IMR-90 (cell line): ENCODE data around the gene CEBPA.

Experiments used
- BHLHE40 ChIP-seq: fragments of 150-350 bp; IDR thresholded peaks from 2 replicates; pipeline ENCODE4 v1.6.1; 2016; ENCODE audit warnings: mild to moderate bottlenecking, low read depth, low read length
- CEBPB ChIP-seq: IDR thresholded peaks from 2 replicates; pipeline ENCODE4 v1.6.1; 2012; ENCODE audit warnings: low read depth, low read length, improper control_type of control experiment
- FOS ChIP-seq: fragments of 150-350 bp; IDR thresholded peaks from 2 replicates; pipeline ENCODE4 v1.6.1; 2016; ENCODE audit warnings: low read depth, low read length
- MAFK ChIP-seq: IDR thresholded peaks from 2 replicates; pipeline ENCODE4 v1.6.1; 2012; ENCODE audit warnings: low read depth, low read length, improper control_type of control experiment
- MXI1 ChIP-seq: IDR thresholded peaks from 2 replicates; pipeline ENCODE4 v1.6.1; 2012; ENCODE audit warnings: low read depth, mild to moderate bottlenecking, low read length, moderate library complexity, borderline replicate concordance
- NFE2L2 ChIP-seq: fragments of 150-350 bp; IDR thresholded peaks from 2 replicates; pipeline ENCODE4 v1.6.1; 2016; ENCODE audit warnings: low read depth, mild to moderate bottlenecking, low read length
- POLR2A ChIP-seq: IDR thresholded peaks from 2 replicates; pipeline ENCODE4 v1.6.1; 2012; ENCODE audit warnings: mild to moderate bottlenecking, low read depth, low read length
- RAD21 ChIP-seq: IDR thresholded peaks from 2 replicates; pipeline ENCODE4 v1.6.1; 2012; ENCODE audit warnings: low read length, improper control_type of control experiment
- RCOR1 ChIP-seq: IDR thresholded peaks from 2 replicates; pipeline ENCODE4 v1.6.1; 2012; ENCODE audit warnings: mild to moderate bottlenecking, low read length, improper control_type of control experiment; ENCODE audit not compliant: insufficient replicate concordance
- TF ChIP-seq, protein P1 (sequence below): conservative IDR thresholded peaks from 2 replicates; pipeline ENCODE4 v1.5.1; 2012; ENCODE audit warnings: mild to moderate bottlenecking, low read depth, low read length, improper control_type of control experiment
- TF ChIP-seq, protein P2 (sequence below): fragments of 150-350 bp; IDR thresholded peaks from 2 replicates; pipeline ENCODE4 v1.6.1; 2017; ENCODE audit warnings: mild to moderate bottlenecking, antibody characterized with exemption, low read length, low read depth
- TF ChIP-seq, protein P3 (sequence below): fragments of 150-350 bp; IDR thresholded peaks from 2 replicates; pipeline ENCODE4 v1.6.1; 2016; ENCODE audit warnings: low read depth, mild to moderate bottlenecking, low read length, moderate library complexity, borderline replicate concordance

DNA sequence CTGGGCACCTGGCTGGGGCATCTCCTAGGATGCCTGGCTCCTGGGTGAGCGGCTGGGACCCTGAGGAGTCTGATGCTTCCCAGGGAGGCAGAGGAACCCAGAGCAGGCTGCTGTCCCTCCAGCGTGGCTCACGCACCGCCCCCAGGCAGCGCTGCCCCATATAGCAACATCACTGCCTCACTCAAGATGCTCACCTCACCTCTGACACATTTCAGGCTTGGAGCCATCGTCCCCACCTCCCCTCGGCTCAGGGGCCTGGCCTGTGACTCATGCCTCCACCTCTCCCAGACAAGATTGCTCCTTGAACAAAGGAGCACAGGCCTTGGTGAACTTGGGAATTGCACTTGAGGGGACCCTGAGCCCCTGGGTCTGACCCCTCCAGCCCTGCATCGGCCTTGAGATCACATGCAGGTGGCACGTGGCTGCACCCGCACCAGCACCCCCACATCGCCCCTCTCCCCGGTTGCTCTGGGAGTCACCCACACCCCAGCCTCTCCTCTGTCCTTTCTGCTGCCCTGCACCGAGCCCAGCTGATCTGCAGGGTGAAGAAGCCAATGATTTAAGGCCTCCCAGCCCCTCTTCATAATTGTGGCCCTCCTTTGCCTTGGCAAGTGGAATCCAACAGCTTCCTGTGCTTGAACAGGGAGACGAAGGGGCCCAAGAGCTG, 11.2 kb downstream of the CEBPA start:
- TF ChIP-seq, protein P1, sequence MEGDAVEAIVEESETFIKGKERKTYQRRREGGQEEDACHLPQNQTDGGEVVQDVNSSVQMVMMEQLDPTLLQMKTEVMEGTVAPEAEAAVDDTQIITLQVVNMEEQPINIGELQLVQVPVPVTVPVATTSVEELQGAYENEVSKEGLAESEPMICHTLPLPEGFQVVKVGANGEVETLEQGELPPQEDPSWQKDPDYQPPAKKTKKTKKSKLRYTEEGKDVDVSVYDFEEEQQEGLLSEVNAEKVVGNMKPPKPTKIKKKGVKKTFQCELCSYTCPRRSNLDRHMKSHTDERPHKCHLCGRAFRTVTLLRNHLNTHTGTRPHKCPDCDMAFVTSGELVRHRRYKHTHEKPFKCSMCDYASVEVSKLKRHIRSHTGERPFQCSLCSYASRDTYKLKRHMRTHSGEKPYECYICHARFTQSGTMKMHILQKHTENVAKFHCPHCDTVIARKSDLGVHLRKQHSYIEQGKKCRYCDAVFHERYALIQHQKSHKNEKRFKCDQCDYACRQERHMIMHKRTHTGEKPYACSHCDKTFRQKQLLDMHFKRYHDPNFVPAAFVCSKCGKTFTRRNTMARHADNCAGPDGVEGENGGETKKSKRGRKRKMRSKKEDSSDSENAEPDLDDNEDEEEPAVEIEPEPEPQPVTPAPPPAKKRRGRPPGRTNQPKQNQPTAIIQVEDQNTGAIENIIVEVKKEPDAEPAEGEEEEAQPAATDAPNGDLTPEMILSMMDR, result no peak
- TF ChIP-seq MXI1 (no peak), POLR2A (no peak), RAD21 (no peak), CEBPB (no peak), MAFK (no peak), RCOR1 (no peak), BHLHE40 (no peak), FOS (no peak), NFE2L2 (no peak)
- TF ChIP-seq, protein P2, sequence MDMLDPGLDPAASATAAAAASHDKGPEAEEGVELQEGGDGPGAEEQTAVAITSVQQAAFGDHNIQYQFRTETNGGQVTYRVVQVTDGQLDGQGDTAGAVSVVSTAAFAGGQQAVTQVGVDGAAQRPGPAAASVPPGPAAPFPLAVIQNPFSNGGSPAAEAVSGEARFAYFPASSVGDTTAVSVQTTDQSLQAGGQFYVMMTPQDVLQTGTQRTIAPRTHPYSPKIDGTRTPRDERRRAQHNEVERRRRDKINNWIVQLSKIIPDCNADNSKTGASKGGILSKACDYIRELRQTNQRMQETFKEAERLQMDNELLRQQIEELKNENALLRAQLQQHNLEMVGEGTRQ, result no peak
- TF ChIP-seq, protein P3, sequence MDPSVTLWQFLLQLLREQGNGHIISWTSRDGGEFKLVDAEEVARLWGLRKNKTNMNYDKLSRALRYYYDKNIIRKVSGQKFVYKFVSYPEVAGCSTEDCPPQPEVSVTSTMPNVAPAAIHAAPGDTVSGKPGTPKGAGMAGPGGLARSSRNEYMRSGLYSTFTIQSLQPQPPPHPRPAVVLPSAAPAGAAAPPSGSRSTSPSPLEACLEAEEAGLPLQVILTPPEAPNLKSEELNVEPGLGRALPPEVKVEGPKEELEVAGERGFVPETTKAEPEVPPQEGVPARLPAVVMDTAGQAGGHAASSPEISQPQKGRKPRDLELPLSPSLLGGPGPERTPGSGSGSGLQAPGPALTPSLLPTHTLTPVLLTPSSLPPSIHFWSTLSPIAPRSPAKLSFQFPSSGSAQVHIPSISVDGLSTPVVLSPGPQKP, result no peak
